H9 (cell line): Measurements from ENCODE around the gene TMEM115. TPM values are rescaled to one million over a fixed set of nuclear protein-coding genes. Genes with fewer than 3 reads are reported as not detected.

Experiments used
- DNase-seq: peaks from one replicate; pipeline ENCODE4 v3.0.0-alpha.2; 2017
- H2AFZ ChIP-seq: one replicate; pipeline ENCODE4 v1.6.1; 2013; ENCODE audit warnings: mild to moderate bottlenecking, low read length, control low read depth, moderate library complexity
- H2AK5ac ChIP-seq: 2 replicates; pipeline ENCODE4 v1.6.1; 2013; ENCODE audit warnings: low read length, control low read depth, mixed read lengths; ENCODE audit not compliant: insufficient read length
- H2BK120ac ChIP-seq: one replicate; pipeline ENCODE4 v1.6.1; 2013; ENCODE audit warnings: low read depth, mild to moderate bottlenecking, low read length, control low read depth, inconsistent platforms; ENCODE audit not compliant: poor library complexity, severe bottlenecking
- H2BK12ac ChIP-seq: 2 replicates; pipeline ENCODE4 v1.6.1; 2013; ENCODE audit warnings: low read length, control low read depth, mixed read lengths, low read depth; ENCODE audit not compliant: insufficient read length
- H2BK15ac ChIP-seq: 2 replicates; pipeline ENCODE4 v1.6.1; 2013; ENCODE audit warnings: low read depth, low read length, control low read depth
- H2BK20ac ChIP-seq: one replicate; pipeline ENCODE4 v1.6.1; 2013; ENCODE audit warnings: low read depth, mild to moderate bottlenecking, low read length, control low read depth, inconsistent platforms; ENCODE audit not compliant: poor library complexity, severe bottlenecking
- H2BK5ac ChIP-seq: 2 replicates; pipeline ENCODE4 v1.6.1; 2013; ENCODE audit warnings: low read length, control low read depth, mixed read lengths; ENCODE audit not compliant: insufficient read length
- H3K14ac ChIP-seq: 2 replicates; pipeline ENCODE4 v1.6.1; 2013; ENCODE audit warnings: low read length, control low read depth; ENCODE audit not compliant: insufficient read depth
- H3K18ac ChIP-seq: 2 replicates; pipeline ENCODE4 v1.6.1; 2013; ENCODE audit warnings: low read depth, mild to moderate bottlenecking, mixed read lengths, low read length, control low read depth; ENCODE audit not compliant: insufficient read length
- H3K23ac ChIP-seq: 2 replicates; pipeline ENCODE4 v1.6.1; 2013; ENCODE audit warnings: low read length, control low read depth, mixed read lengths, low read depth; ENCODE audit not compliant: insufficient read length
- H3K23me2 ChIP-seq: 2 replicates; pipeline ENCODE4 v1.6.1; 2013; ENCODE audit warnings: low read depth, mild to moderate bottlenecking, mixed read lengths, low read length, control low read depth; ENCODE audit not compliant: insufficient read length, poor library complexity, severe bottlenecking
- H3K27ac ChIP-seq: 2 replicates; pipeline ENCODE4 v1.5.1; 2013; ENCODE audit warnings: low read length, control low read depth, mixed read lengths, low read depth; ENCODE audit not compliant: insufficient read length
- H3K27me3 ChIP-seq: 2 replicates; pipeline ENCODE4 v1.6.1; 2013; ENCODE audit warnings: low read length, control low read depth, inconsistent platforms; ENCODE audit not compliant: insufficient read depth
- H3K4ac ChIP-seq: 2 replicates; pipeline ENCODE4 v1.6.1; 2013; ENCODE audit warnings: low read depth, mild to moderate bottlenecking, control low read depth, inconsistent platforms, low read length, moderate library complexity
- H3K4me1 ChIP-seq: 2 replicates; pipeline ENCODE4 v1.6.1; 2013; ENCODE audit warnings: low read length, control low read depth, inconsistent platforms; ENCODE audit not compliant: insufficient read depth
- H3K4me2 ChIP-seq: 2 replicates; pipeline ENCODE4 v1.6.1; 2013; ENCODE audit warnings: low read length, control low read depth, mixed read lengths; ENCODE audit not compliant: insufficient read length, insufficient read depth
- H3K56ac ChIP-seq: 2 replicates; pipeline ENCODE4 v1.6.1; 2013; ENCODE audit warnings: low read depth, mild to moderate bottlenecking, mixed read lengths, low read length, control low read depth; ENCODE audit not compliant: insufficient read length
- H3K79me1 ChIP-seq: 2 replicates; pipeline ENCODE4 v1.6.1; 2013; ENCODE audit warnings: low read depth, mild to moderate bottlenecking, moderate library complexity, low read length, control low read depth, inconsistent platforms; ENCODE audit not compliant: insufficient read depth, poor library complexity, severe bottlenecking
- H3K79me2 ChIP-seq: 2 replicates; pipeline ENCODE4 v1.6.1; 2013; ENCODE audit warnings: low read length, control low read depth, inconsistent platforms; ENCODE audit not compliant: insufficient read depth
- H3K9ac ChIP-seq: 2 replicates; pipeline ENCODE4 v1.6.1; 2013; ENCODE audit warnings: low read length, control low read depth, mixed read lengths; ENCODE audit not compliant: insufficient read length; ENCODE audit errors: extremely low read depth
- H3K9me3 ChIP-seq: one replicate; pipeline ENCODE4 v1.6.1; 2013; ENCODE audit warnings: low read depth, low read length, inconsistent platforms; ENCODE audit not compliant: control insufficient read depth
- H3T11ph ChIP-seq: one replicate; pipeline ENCODE4 v1.6.1; 2013; ENCODE audit warnings: mild to moderate bottlenecking, low read length, control low read depth, inconsistent platforms
- H4K20me1 ChIP-seq: one replicate; pipeline ENCODE4 v1.6.1; 2013; ENCODE audit not compliant: control insufficient read depth, insufficient read length, insufficient read depth
- H4K5ac ChIP-seq: 2 replicates; pipeline ENCODE4 v1.6.1; 2013; ENCODE audit warnings: low read depth, mild to moderate bottlenecking, mixed read lengths, low read length, control low read depth; ENCODE audit not compliant: insufficient read length
- H4K8ac ChIP-seq: replicated peaks from 2 replicates; pipeline ENCODE4 v1.6.1; 2013; ENCODE audit warnings: low read length, control low read depth, mixed read lengths, low read depth; ENCODE audit not compliant: insufficient read length
- H4K91ac ChIP-seq: 2 replicates; pipeline ENCODE4 v1.6.1; 2013; ENCODE audit warnings: low read depth, mild to moderate bottlenecking, moderate library complexity, mixed read lengths, low read length, control low read depth; ENCODE audit not compliant: insufficient read length
- H3K27ac Mint-ChIP-seq, 3 experiments: 2 replicates in 2 of 3; 3 replicates in 1 of 3; pipeline ENCODE4 v1.8.0; 2020 to 2021; ENCODE audit warnings: mixed read lengths in 3 of 3, mild to moderate bottlenecking in 1 of 3, moderate library complexity in 1 of 3
- H3K27me3 Mint-ChIP-seq: 2 replicates; pipeline ENCODE4 v1.8.0; 2021; ENCODE audit warnings: low read depth, mild to moderate bottlenecking, moderate library complexity, mixed read lengths
- H3K36me3 Mint-ChIP-seq, 3 experiments: 2 replicates in 2 of 3; 3 replicates in 1 of 3; pipeline ENCODE4 v1.8.0; 2020 to 2021; ENCODE audit warnings: low read depth in 3 of 3, mixed read lengths in 3 of 3; ENCODE audit not compliant: insufficient read depth in 1 of 3
- H3K4me1 Mint-ChIP-seq, 2 experiments: 2 replicates each; pipeline ENCODE4 v1.8.0; 2020; ENCODE audit warnings: mixed read lengths in 2 of 2
- H3K4me3 Mint-ChIP-seq, 2 experiments: 2 replicates in 1 of 2; 3 replicates in 1 of 2; pipeline ENCODE4 v1.8.0; 2020 to 2021; ENCODE audit warnings: mild to moderate bottlenecking in 2 of 2, mixed read lengths in 2 of 2, moderate library complexity in 1 of 2
- H3K9me3 Mint-ChIP-seq, 2 experiments: 2 replicates in 1 of 2; 3 replicates in 1 of 2; pipeline ENCODE4 v1.8.0; 2020; ENCODE audit warnings: mild to moderate bottlenecking in 2 of 2, mixed read lengths in 2 of 2, moderate library complexity in 1 of 2
- CTCF ChIP-seq: fragments of 200-600 bp; sonication (generic); conservative IDR thresholded peaks from 3 replicates; pipeline ENCODE4 v1.8.0; 2021; ENCODE audit warnings: antibody characterized with exemption, mild to moderate bottlenecking
- WGBS: extraction: QIAGEN DNeasy Blood & Tissue Kit; methylation state at CpG from one replicate; pipeline ENCODE4 v1.1.7; 2013; ENCODE audit warnings: missing lambda C conversion rate, low lambda C conversion rate, mixed read lengths; ENCODE audit not compliant: insufficient read length; ENCODE audit errors: extremely low coverage; 5-methylcytosine and 5-hydroxymethylcytosine counted together
- total RNA-seq: library from RNA; stranded (reverse); gene quantifications from 2 replicates; pipeline ENCODE4 v1.2.1, GENCODE V29; 2021

The TMEM115 gene
- total RNA-seq, 1 experiment from 2014 or later, result 32.3 TPM

GRCh38 chr3:50345586-50346234 lies 13.6 kb downstream of the TMEM115 start, which contains the start of gene ZMYND10:
Gene ZMYND10 (minus strand): TSS chr3:50345732. CDS start chr3:50345579, 153 bp downstream.
- H3K9me3 Mint-ChIP-seq, result no peaks in the 10 kb centered on the region
- DNase-seq, result peak; percentile 87
- Histone ChIP-seq H3K14ac (0 out of 2 replicates have a peak within 1 kb of the TSS, but pooled peaks have one; percentile 60), H3K27ac (no peak within 1 kb of the TSS), H3K4me1 (no peaks in the 10 kb centered on the region), H3K23me2 (peaks cover 15% of the 10 kb centered on the region), H3T11ph (no peak within 1 kb of the TSS), H2AFZ (no peak within 1 kb of the TSS), H3K9ac (no peak within 1 kb of the TSS), H3K4ac (no peak within 1 kb of the TSS), H3K23ac (no peak within 1 kb of the TSS), H3K27me3 (peaks cover 11% of the 10 kb centered on the region; the same call in 1 of the 2 replicates), H4K5ac (no peak within 1 kb of the TSS), H4K20me1 (no peaks in the 10 kb centered on the region), H2BK20ac (no peak within 1 kb of the TSS), H3K79me1 (no peaks in the 10 kb centered on the region), H3K9me3 (no peaks in the 10 kb centered on the region), H3K4me2 (peak within 1 kb of the TSS; percentile 62), H3K56ac (no peak within 1 kb of the TSS), H4K91ac (no peak within 1 kb of the TSS), H3K18ac (no peak within 1 kb of the TSS), H3K79me2 (no peaks in the 10 kb centered on the region), H4K8ac (no peak within 1 kb of the TSS), H2BK5ac (no peak within 1 kb of the TSS), H2BK15ac (no peak within 1 kb of the TSS), H2BK12ac (no peak within 1 kb of the TSS), H2AK5ac (no peak within 1 kb of the TSS), H2BK120ac (no peak within 1 kb of the TSS)
- H3K27ac Mint-ChIP-seq, result no peak within 1 kb of the TSS
- H3K4me1 Mint-ChIP-seq, result peaks cover 12 to 17% of the 10 kb centered on the region in 2 experiments
- peaks cover 6 to 15% (median 7%) of the 10 kb centered on the region in 3 experiments; a peak in 6 of 7 replicates for H3K36me3 Mint-ChIP-seq
- WGBS, result no CpG with 5 or more reads among the region's 45 CpGs
- H3K4me3 Mint-ChIP-seq, result peak within 1 kb of the TSS; percentile 57 to 70
- H3K27me3 Mint-ChIP-seq, result peaks cover 53% of the 10 kb centered on the region
- TF ChIP-seq CTCF, result no peak
